HepG2 (cell line): ENCODE data around the gene ZNF184. TPM values are rescaled to one million over a fixed set of nuclear protein-coding genes. Genes with fewer than 3 reads are reported as not detected.

Source experiments
- ATAC-seq: fragments of 200-7000 bp; cut with Tn5 transposase; 3 replicates; pipeline ENCODE4 v1.9.1; 2020; ENCODE audit warnings: mild to moderate bottlenecking, moderate library complexity
- BruUV-seq: library from RNA; stranded (reverse); fragments of 400-500 nt; replicated peaks from 2 replicates; lab custom pipeline; 2021; lab: Mats Ljungman, UMichigan
- CTCF ChIA-PET: fragments of 300-600 bp; formaldehyde crosslinking; extraction: SDS; loops from one replicate; lab custom pipeline; 2021; ENCODE audit warnings: low total read pairs, inconsistent platforms, low intra/inter-chr PET ratio; lab: Yijun Ruan, JAX
- POLR2A ChIA-PET: fragments of 350-600 bp; sonication (Branson Sonifier 250); formaldehyde crosslinking; loops from one replicate; lab custom pipeline; 2020; ENCODE audit warnings: antibody characterized with exemption, inconsistent platforms; lab: Yijun Ruan, JAX
- DNase-seq: peaks from one replicate; pipeline ENCODE4 v3.0.0-alpha.2; 2015; ENCODE audit warnings: low spot score
- FAIRE-seq: peaks from 3 replicates; lab custom pipeline; 2011; peaks lifted over from hg19 to GRCh38; lab: Jason Lieb, UNC
- H2AFZ ChIP-seq: one replicate; pipeline ENCODE4 v1.6.1; 2011; ENCODE audit warnings: low read length, inconsistent platforms
- H3K27ac ChIP-seq: fragments of 300-600 bp; 3 replicates; pipeline ENCODE4 v1.8.0; 2011; ENCODE audit warnings: mixed run types, mild to moderate bottlenecking, mixed read lengths, low read length, inconsistent platforms; ENCODE audit not compliant: insufficient read depth; ENCODE audit errors: extremely low read length
- H3K27me3 ChIP-seq, 2 experiments: fragments of 200-600 bp in 1 of 2; 2 replicates in 1 of 2; 3 replicates in 1 of 2; pipeline versions ENCODE4 v1.6.0 to v1.8.0; 2011; ENCODE audit warnings: low read length in 2 of 2, mild to moderate bottlenecking in 2 of 2, moderate library complexity in 2 of 2, inconsistent platforms in 1 of 2; ENCODE audit not compliant: insufficient read depth in 2 of 2, control insufficient read depth in 1 of 2
- H3K36me3 ChIP-seq, 2 experiments: fragments of 200-600 bp in 1 of 2; replicated peaks in 1 of 2; 2 replicates in 1 of 2; 3 replicates in 1 of 2; pipeline versions ENCODE4 v1.5.1 to v1.8.0; 2011; ENCODE audit warnings: low read length in 2 of 2, inconsistent platforms in 1 of 2; ENCODE audit not compliant: insufficient read depth in 2 of 2, control insufficient read depth in 1 of 2
- H3K4me1 ChIP-seq: 2 replicates; pipeline ENCODE4 v1.5.1; 2012; ENCODE audit warnings: low read length, inconsistent platforms; ENCODE audit not compliant: insufficient read depth
- H3K4me2 ChIP-seq: 2 replicates; pipeline ENCODE4 v1.6.0; 2011; ENCODE audit warnings: low read depth, low read length, inconsistent platforms
- H3K4me3 ChIP-seq, 3 experiments: fragments of 200-600 bp in 1 of 3; sonication (generic), shearing (Covaris generic) in 1 of 3; replicated peaks in 1 of 3; 2 replicates each; pipeline ENCODE4 v1.5.1; 2011 to 2016; ENCODE audit warnings: low read length in 3 of 3, inconsistent platforms in 2 of 3, low read depth in 2 of 3, mild to moderate bottlenecking in 2 of 3, control low read depth in 1 of 3, mixed read lengths in 1 of 3; ENCODE audit not compliant: insufficient read depth in 1 of 3
- H3K79me2 ChIP-seq: one replicate; pipeline ENCODE4 v1.6.1; 2011; ENCODE audit warnings: low read length, inconsistent platforms; ENCODE audit not compliant: insufficient read depth
- H3K9ac ChIP-seq: 2 replicates; pipeline ENCODE4 v1.6.0; 2011; ENCODE audit warnings: mild to moderate bottlenecking, low read depth, low read length, inconsistent platforms; ENCODE audit not compliant: insufficient read depth
- H3K9me3 ChIP-seq: 2 replicates; pipeline ENCODE4 v1.5.1; 2012; ENCODE audit warnings: mild to moderate bottlenecking, low read length
- H4K20me1 ChIP-seq: 2 replicates; pipeline ENCODE4 v1.6.0; 2011; ENCODE audit warnings: inconsistent platforms, mild to moderate bottlenecking, low read length, moderate library complexity; ENCODE audit not compliant: insufficient read depth
- BHLHE40 ChIP-seq: IDR thresholded peaks from 2 replicates; pipeline ENCODE4 v1.6.1; 2011; ENCODE audit warnings: low read length, improper control_type of control experiment
- CHD2 ChIP-seq: IDR thresholded peaks from 2 replicates; pipeline ENCODE4 v1.6.1; 2011; ENCODE audit warnings: low read depth, low read length, improper control_type of control experiment
- CSRNP2 ChIP-seq: sonication (generic); formaldehyde crosslinking; conservative IDR thresholded peaks from 2 replicates; pipeline ENCODE4 v1.8.0; 2022; ENCODE audit warnings: low read depth, missing genetic modification reagents
- JUN ChIP-seq: sonication (generic); formaldehyde crosslinking; IDR thresholded peaks from 2 replicates; pipeline ENCODE4 v1.4.0; 2020; ENCODE audit warnings: mild to moderate bottlenecking, missing genetic modification reagents
- MAFG ChIP-seq: sonication (generic); formaldehyde crosslinking; IDR thresholded peaks from 2 replicates; pipeline ENCODE4 v1.5.1; 2020; ENCODE audit warnings: mild to moderate bottlenecking, missing genetic modification reagents
- NFE2 ChIP-seq: sonication (generic); formaldehyde crosslinking; IDR thresholded peaks from 2 replicates; pipeline ENCODE4 v1.4.0; 2020; ENCODE audit warnings: missing genetic modification reagents
- NFE2L1 ChIP-seq: sonication (generic); formaldehyde crosslinking; IDR thresholded peaks from 2 replicates; pipeline ENCODE4 v1.4.0; 2020; ENCODE audit warnings: missing genetic modification reagents, mild to moderate bottlenecking, borderline replicate concordance
- PRMT3 ChIP-seq: sonication (generic); formaldehyde crosslinking; IDR thresholded peaks from 2 replicates; pipeline ENCODE4 v1.8.1; 2022; ENCODE audit warnings: low read depth, mild to moderate bottlenecking, moderate library complexity, missing genetic modification reagents, borderline replicate concordance
- RBM39 ChIP-seq: fragments of 200-400 bp; formaldehyde crosslinking; IDR thresholded peaks from one replicate; pipeline ENCODE4 v1.6.1; 2018; ENCODE audit warnings: antibody characterized with exemption, mild to moderate bottlenecking, low read depth, low read length; ENCODE audit not compliant: poor library complexity, severe bottlenecking
- RFX5 ChIP-seq: IDR thresholded peaks from 2 replicates; pipeline ENCODE4 v1.6.1; 2011; ENCODE audit warnings: low read depth, low read length, improper control_type of control experiment
- RFXANK ChIP-seq: IDR thresholded peaks from 2 replicates; pipeline ENCODE4 v1.6.1; 2016
- RFXAP ChIP-seq: sonication (generic); formaldehyde crosslinking; IDR thresholded peaks from 2 replicates; pipeline ENCODE4 v1.4.0; 2020; ENCODE audit warnings: missing genetic modification reagents, borderline replicate concordance
- RORA ChIP-seq: sonication (generic); formaldehyde crosslinking; IDR thresholded peaks from 2 replicates; pipeline ENCODE4 v1.5.0; 2020; ENCODE audit warnings: mild to moderate bottlenecking, missing genetic modification reagents, moderate library complexity
- SAFB2 ChIP-seq: sonication (generic); formaldehyde crosslinking; IDR thresholded peaks from 2 replicates; pipeline ENCODE4 v1.5.1; 2020; ENCODE audit warnings: missing genetic modification reagents, low read depth, mild to moderate bottlenecking, borderline replicate concordance
- SMAD3 ChIP-seq: sonication (generic); formaldehyde crosslinking; IDR thresholded peaks from 2 replicates; pipeline ENCODE4 v1.4.0; 2020; ENCODE audit warnings: missing genetic modification reagents
- SUZ12 ChIP-seq: fragments of 150-350 bp; IDR thresholded peaks from 2 replicates; pipeline ENCODE4 v1.6.1; 2014; ENCODE audit warnings: low read depth, low read length
- ZMYM2 ChIP-seq: sonication (generic); formaldehyde crosslinking; IDR thresholded peaks from 2 replicates; pipeline ENCODE4 v1.8.0; 2022; ENCODE audit warnings: mild to moderate bottlenecking, missing genetic modification reagents
- ZNF550 ChIP-seq: sonication (generic); formaldehyde crosslinking; IDR thresholded peaks from 2 replicates; pipeline ENCODE4 v1.4.0; 2020; ENCODE audit warnings: mild to moderate bottlenecking, missing genetic modification reagents, borderline replicate concordance
- ZNF597 ChIP-seq: sonication (generic); formaldehyde crosslinking; IDR thresholded peaks from 2 replicates; pipeline ENCODE4 v1.5.0; 2020; ENCODE audit warnings: missing genetic modification reagents
- ZNF761 ChIP-seq: sonication (generic); formaldehyde crosslinking; conservative IDR thresholded peaks from 2 replicates; pipeline ENCODE4 v1.4.0; 2020; ENCODE audit warnings: mild to moderate bottlenecking, missing genetic modification reagents
- ZNF775 ChIP-seq: sonication (generic); formaldehyde crosslinking; IDR thresholded peaks from 2 replicates; pipeline ENCODE4 v1.4.0; 2020; ENCODE audit warnings: missing genetic modification reagents, mild to moderate bottlenecking, moderate library complexity, borderline replicate concordance
- ZNF878 ChIP-seq: sonication (generic); formaldehyde crosslinking; IDR thresholded peaks from 2 replicates; pipeline ENCODE4 v1.8.1; 2023; ENCODE audit warnings: mild to moderate bottlenecking, missing genetic modification reagents, moderate library complexity
- WGBS: methylation state at CpG from one replicate; pipeline ENCODE4 v1.1.6; 2017; ENCODE audit warnings: low lambda C conversion rate; 5-methylcytosine and 5-hydroxymethylcytosine counted together
- in situ Hi-C: cut with HindIII; loops from 2 replicates; pipeline ENCODE4 v1.10.0; 2017; ENCODE audit warnings: low pct_unique_long_range_greater_than_20kb; ENCODE audit not compliant: extremely low pct_ligation_motif_present
- intact Hi-C: fragments of 100-400 bp; cut with micrococcal nuclease; formaldehyde crosslinking; loops from one replicate; pipeline ENCODE4 v1.10.0; 2022; ENCODE audit not compliant: unreplicated experiment
- polyA plus RNA-seq, 8 experiments: library from polyadenylated mRNA; depleted of rRNA in 3 of 8; stranded (reverse) in 7 of 8; unstranded in 1 of 8; fragments of >200 nt; fragmentation: Illumina TruSeq in 4 of 8; extraction: Trizol in 4 of 8; gene quantifications; 2 replicates each; pipeline versions ENCODE4 v1.2.1 to v1.2.3, GENCODE V29; 2011 to 2016; ENCODE audit warnings: low read depth in 4 of 8, missing spikeins in 1 of 8, mixed read lengths in 1 of 8; ENCODE audit not compliant: insufficient read depth in 1 of 8
- total RNA-seq, 5 experiments: library from RNA; depleted of rRNA; stranded (reverse); fragments of >200 nt; fragmentation: Illumina TruSeq; extraction: Trizol; gene quantifications; 2 replicates each; pipeline ENCODE4 v1.2.3, GENCODE V29; 2016; ENCODE audit warnings: low read depth in 1 of 5

ZNF184 gene
- total and polyA plus RNA-seq, 2 of the 13 experiments (the other 11 are each of a cell fraction or from before 2014, with no cell fraction given): 2.1 to 10.1 TPM

DNA sequence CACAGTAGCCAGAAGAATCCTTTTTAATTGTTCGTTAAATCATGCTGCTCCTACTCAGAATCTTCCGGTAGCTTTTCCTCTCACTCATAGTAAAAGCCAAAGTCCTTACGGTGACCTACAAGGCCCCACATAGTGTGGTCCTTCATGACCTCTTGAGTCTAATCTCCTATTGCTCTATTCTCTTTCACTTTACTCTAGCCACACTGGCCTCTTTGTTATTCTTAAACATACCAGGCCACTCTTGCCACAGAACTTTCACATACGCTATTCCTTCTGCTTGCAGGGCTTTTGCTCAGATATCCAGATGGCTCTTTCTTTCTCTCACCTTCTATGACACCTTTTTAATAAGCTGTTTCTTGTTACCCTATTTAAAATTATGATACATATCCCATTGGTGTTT is 58.6 kb downstream of the ZNF184 start (continued):
- no peak for TF ChIP-seq RBM39
- TF ChIP-seq SMAD3 (CRISPR knock-in tag): no peak
- TF ChIP-seq RORA: no peak
- TF ChIP-seq CHD2: no peak
- TF ChIP-seq RFXANK (CRISPR knock-in tag): no peak
- no peak for TF ChIP-seq ZNF550
- no peak for TF ChIP-seq CSRNP2
- no peak for TF ChIP-seq PRMT3 (CRISPR knock-in tag)
- no peak for TF ChIP-seq RFXAP (CRISPR knock-in tag)
- TF ChIP-seq JUN (CRISPR knock-in tag): no peak

DNA sequence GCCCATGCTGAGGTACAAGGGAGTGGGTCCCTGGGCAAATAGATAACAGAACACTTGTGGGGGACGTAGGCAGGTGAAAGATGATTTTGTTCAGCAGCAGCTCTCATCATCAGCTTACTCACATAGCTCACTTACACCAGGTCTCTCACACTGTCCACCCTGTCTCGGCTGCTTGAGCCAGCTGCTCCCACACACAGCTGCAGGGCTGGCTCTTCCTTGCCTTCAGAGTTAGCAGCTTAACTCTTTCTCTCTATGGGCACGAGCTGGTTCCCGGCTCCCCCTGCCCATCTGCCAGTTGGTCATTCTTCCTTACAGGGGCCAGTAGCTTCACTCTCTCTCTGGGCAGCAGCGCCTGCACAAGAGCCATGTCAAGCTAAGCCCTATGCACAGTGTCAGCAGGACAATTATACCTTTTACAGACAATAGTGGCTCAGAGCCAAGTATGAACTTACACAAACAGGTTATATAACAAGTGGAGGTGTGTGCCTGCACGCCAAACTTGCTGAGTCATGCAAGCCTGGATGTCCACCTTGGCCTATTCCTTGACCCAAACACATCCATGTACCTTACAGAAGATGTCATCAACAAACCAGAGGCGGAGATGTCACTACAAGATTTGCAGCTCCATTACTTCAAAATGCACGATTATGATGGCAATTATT is 65.6 kb downstream of the ZNF184 start:
- intact Hi-C loops: no loop called here
- BruUV-seq: no TSS peak
- Histone ChIP-seq H3K27me3 (no peaks in the 10 kb centered on the region), H3K4me2 (no peak overlapping the region), H3K79me2 (no peaks in the 10 kb centered on the region), H2AFZ (no peak overlapping the region), H3K4me1 (no peaks in the 10 kb centered on the region), H3K36me3 (no peaks in the 10 kb centered on the region), H4K20me1 (no peaks in the 10 kb centered on the region), H3K27ac (no peak overlapping the region), H3K4me3 (no peak overlapping the region), H3K9me3 (peaks cover 11% of the 10 kb centered on the region; the same call in 1 of the 2 replicates), H3K9ac (no peak overlapping the region)
- FAIRE-seq (no peak), ATAC-seq (no peak), DNase-seq (no peak)
- in situ Hi-C loops: no loop called here
- ChIA-PET POLR2A (no interaction called here), CTCF (no interaction called here)
- WGBS: 20% methylated on average over 7 of the region's 8 CpGs
- TF ChIP-seq ZNF597 (CRISPR knock-in tag) (no peak), RFX5 (no peak), ZNF761 (CRISPR knock-in tag) (no peak), SUZ12 (no peak), ZMYM2 (CRISPR knock-in tag) (no peak), BHLHE40 (no peak), NFE2L1 (no peak), SAFB2 (no peak), NFE2 (CRISPR knock-in tag) (peak; percentile 22; the same call in 1 of the 2 replicates), ZNF878 (CRISPR knock-in tag) (no peak), MAFG (CRISPR knock-in tag) (peak; percentile 21; the same call in 1 of the 2 replicates), ZNF775 (CRISPR knock-in tag) (no peak)
